Measurements from ENCODE around the gene PLA2G12A.

PLA2G12A gene

GRCh38 chr4:109675843-109676242 is 54.0 kb downstream of the PLA2G12A start:
- FAIRE-seq: no peak

- FAIRE-seq: no peak
Measured at GRCh38 chr4:109675181-109675580, 54.7 kb downstream of the PLA2G12A start.

- no peak for FAIRE-seq
Measured at GRCh38 chr4:109673303-109673702, 56.6 kb downstream of the PLA2G12A start.

- no peak for FAIRE-seq
Measured at GRCh38 chr4:109672169-109672930, 57.5 kb downstream of the PLA2G12A start.

- FAIRE-seq: no peak
Measured at GRCh38 chr4:109671350-109671749, 58.5 kb downstream of the PLA2G12A start.

GRCh38 chr4:109665783-109666485 is 63.9 kb downstream of the PLA2G12A start:
- no peak for FAIRE-seq

- FAIRE-seq: no peak
Measured at GRCh38 chr4:109662771-109663170, 67.1 kb downstream of the PLA2G12A start.

- FAIRE-seq: no peak
Measured at GRCh38 chr4:109662116-109662515, 67.8 kb downstream of the PLA2G12A start.
